Vagina (tissue), 2 donors: ENCODE measurements around the gene GPRC5D. TPM values are rescaled to one million over a fixed set of nuclear protein-coding genes. Genes with fewer than 3 reads are reported as not detected.

ENCODE experiments used
- DNase-seq, 2 donors: peaks; one replicate each; pipeline ENCODE4 v3.0.0-alpha.2; 2017; ENCODE audit errors: extremely low spot score in 2 of 2
- H3K27ac ChIP-seq: fragments of 200-600 bp; sonication (generic); one replicate; pipeline ENCODE4 v1.5.1; 2019
- H3K27me3 ChIP-seq: fragments of 200-600 bp; sonication (generic); one replicate; pipeline ENCODE4 v1.5.1; 2019
- H3K36me3 ChIP-seq, 2 donors: fragments of 200-600 bp; sonication (generic); one replicate each; pipeline ENCODE4 v1.5.1; 2017 to 2019
- H3K4me1 ChIP-seq: fragments of 200-600 bp; sonication (generic); one replicate; pipeline ENCODE4 v1.5.1; 2019
- H3K4me3 ChIP-seq, 2 donors: fragments of 200-600 bp; sonication (generic); 1 replicate in 1 of 2; 2 replicates in 1 of 2; pipeline ENCODE4 v1.5.1; 2016 to 2019
- H3K9me3 ChIP-seq: fragments of 200-600 bp; sonication (generic); one replicate; pipeline ENCODE4 v1.5.1; 2019
- CTCF ChIP-seq, 3 experiments: fragments of 450-650 bp in 2 of 3; fragments of 200-600 bp in 1 of 3; sonication (generic) in 1 of 3; IDR thresholded peaks; one replicate each; pipeline ENCODE4 v1.5.1; 2017 to 2019; ENCODE audit warnings: antibody characterized with exemption in 3 of 3, mild to moderate bottlenecking in 2 of 3, moderate library complexity in 2 of 3
- POLR2A ChIP-seq, 2 donors: fragments of 450-650 bp; IDR thresholded peaks; one replicate each; pipeline ENCODE4 v1.6.1; 2017; ENCODE audit warnings: antibody characterized with exemption in 2 of 2, mild to moderate bottlenecking in 2 of 2, moderate library complexity in 2 of 2
- POLR2AphosphoS5 ChIP-seq, 2 donors: sonication (generic); formaldehyde crosslinking; IDR thresholded peaks; one replicate each; pipeline ENCODE4 v1.9.0; 2017; ENCODE audit warnings: antibody characterized with exemption in 2 of 2, mild to moderate bottlenecking in 2 of 2, low read depth in 1 of 2; ENCODE audit not compliant: insufficient read depth in 1 of 2
- intact Hi-C: fragments of 100-400 bp; cut with DNase I; formaldehyde crosslinking; loops from one replicate; pipeline ENCODE4 v1.15.1; 2023
- total RNA-seq: library from RNA; depleted of rRNA; stranded (reverse); fragments of >200 nt; gene quantifications from one replicate; pipeline ENCODE4 v1.2.3, GENCODE V29; 2016

The GPRC5D gene
- total RNA-seq, 1 donor from 2014 or later = not detected

- Histone ChIP-seq H3K4me3 (no peak overlapping the region), H3K27ac (no peak overlapping the region), H3K4me1 (no peaks in the 10 kb centered on the region), H3K9me3 (no peaks in the 10 kb centered on the region), H3K36me3 (no peaks in the 10 kb centered on the region), H3K27me3 (no peaks in the 10 kb centered on the region)
- peak in 1 of 2 donors; percentile 62 for DNase-seq
- intact Hi-C loops = no loop called here
- TF ChIP-seq POLR2A (IDR thresholded peaks at IDR 0.05) (no peak), POLR2AphosphoS5 (IDR thresholded peaks at IDR 0.05; ENCODE audit: insufficient read depth in 1 of 2, low read depth in 1 of 2) (no peak), CTCF (IDR thresholded peaks at IDR 0.05) (no peak)
Observed at GRCh38 chr12:12936983-12937491, 14.9 kb downstream of the GPRC5D start.

GRCh38 chr12:12934556-12934955 is 17.4 kb downstream of the GPRC5D start:
- no peak for TF ChIP-seq POLR2A (IDR thresholded peaks at IDR 0.05)
- no peak for TF ChIP-seq CTCF (IDR thresholded peaks at IDR 0.05)
- TF ChIP-seq POLR2AphosphoS5 (IDR thresholded peaks at IDR 0.05; ENCODE audit: insufficient read depth in 1 of 2, low read depth in 1 of 2) = no peak
- H3K4me3 ChIP-seq = no peak overlapping the region
- no peaks in the 10 kb centered on the region for H3K27me3 ChIP-seq
- no peak overlapping the region for H3K27ac ChIP-seq
- H3K36me3 ChIP-seq = no peaks in the 10 kb centered on the region
- DNase-seq = peak in 1 of 2 donors; percentile 60
- H3K4me1 ChIP-seq = no peaks in the 10 kb centered on the region
- intact Hi-C loops = no loop called here
- H3K9me3 ChIP-seq = no peaks in the 10 kb centered on the region

- Histone ChIP-seq H3K27ac (no peak overlapping the region), H3K4me1 (no peaks in the 10 kb centered on the region), H3K9me3 (no peaks in the 10 kb centered on the region), H3K27me3 (no peaks in the 10 kb centered on the region), H3K36me3 (no peaks in the 10 kb centered on the region), H3K4me3 (no peak overlapping the region)
- intact Hi-C loops = no loop called here
- TF ChIP-seq CTCF (IDR thresholded peaks at IDR 0.05) (no peak), POLR2A (IDR thresholded peaks at IDR 0.05) (no peak), POLR2AphosphoS5 (IDR thresholded peaks at IDR 0.05; ENCODE audit: insufficient read depth in 1 of 2, low read depth in 1 of 2) (no peak)
- DNase-seq = peak in 1 of 2 donors; percentile 16
Observed at GRCh38 chr12:12933742-12934141, 18.2 kb downstream of the GPRC5D start.

- H3K27ac ChIP-seq = no peak overlapping the region
- no peaks in the 10 kb centered on the region for H3K4me1 ChIP-seq
- H3K4me3 ChIP-seq = no peak overlapping the region
- intact Hi-C loops = no loop called here
- H3K9me3 ChIP-seq = no peaks in the 10 kb centered on the region
- DNase-seq = no peak
- no peak for TF ChIP-seq CTCF (IDR thresholded peaks at IDR 0.05)
- no peak for TF ChIP-seq POLR2AphosphoS5 (IDR thresholded peaks at IDR 0.05; ENCODE audit: insufficient read depth in 1 of 2, low read depth in 1 of 2)
- TF ChIP-seq POLR2A (IDR thresholded peaks at IDR 0.05) = no peak
- H3K27me3 ChIP-seq = no peaks in the 10 kb centered on the region
- no peaks in the 10 kb centered on the region for H3K36me3 ChIP-seq
Observed at GRCh38 chr12:12930633-12931219, 21.2 kb downstream of the GPRC5D start.

GRCh38 chr12:12929696-12930095 is 22.3 kb downstream of the GPRC5D start:
- no peaks in the 10 kb centered on the region for H3K27me3 ChIP-seq
- TF ChIP-seq POLR2A (IDR thresholded peaks at IDR 0.05) (no peak), POLR2AphosphoS5 (IDR thresholded peaks at IDR 0.05; ENCODE audit: insufficient read depth in 1 of 2, low read depth in 1 of 2) (no peak), CTCF (IDR thresholded peaks at IDR 0.05) (no peak)
- H3K36me3 ChIP-seq = no peaks in the 10 kb centered on the region
- H3K4me1 ChIP-seq = no peaks in the 10 kb centered on the region
- intact Hi-C loops = no loop called here
- no peak overlapping the region for H3K4me3 ChIP-seq
- no peak overlapping the region for H3K27ac ChIP-seq
- H3K9me3 ChIP-seq = no peaks in the 10 kb centered on the region
- DNase-seq = no peak
